ENCODE data around the gene SPOP.

SPOP gene

DNA sequence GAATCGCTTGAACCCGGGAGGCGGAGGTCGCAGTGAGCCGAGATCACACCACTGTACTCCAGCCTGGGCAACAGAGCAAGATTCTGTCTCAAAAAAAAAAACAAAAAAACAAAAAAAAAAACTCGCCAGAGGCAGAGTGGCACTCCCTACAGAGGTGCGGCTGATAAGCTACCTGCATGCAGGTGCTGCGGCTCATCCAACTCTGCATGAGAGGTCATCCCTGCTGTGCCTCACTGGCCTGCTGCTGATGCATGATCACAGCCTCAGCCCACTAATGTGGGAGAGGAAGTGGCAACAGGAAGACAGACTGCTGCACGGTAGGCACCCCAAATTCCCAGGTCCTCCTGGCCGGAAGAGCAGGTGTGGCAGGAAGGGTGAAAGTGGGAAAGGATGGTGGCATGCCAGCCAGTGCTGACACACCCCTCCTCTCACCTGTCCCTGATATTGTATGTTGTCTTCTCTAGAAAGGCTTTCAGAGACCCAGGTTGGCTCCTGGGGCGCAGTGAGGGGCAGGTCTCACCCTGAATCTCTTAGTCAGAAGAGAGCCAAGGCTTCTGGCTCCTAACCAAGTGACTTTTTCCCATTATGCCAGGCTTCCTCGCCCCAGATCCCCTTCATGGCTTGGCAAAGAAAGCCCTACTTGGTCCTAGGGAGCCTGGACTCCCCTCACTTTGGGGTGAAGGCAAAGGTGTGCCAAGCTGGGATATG, 90.4 kb downstream of the SPOP start:
- DNase-seq (ENCODE audit: low spot score) = no peak
- no peak overlapping the region for H3K4me3 Mint-ChIP-seq

DNA sequence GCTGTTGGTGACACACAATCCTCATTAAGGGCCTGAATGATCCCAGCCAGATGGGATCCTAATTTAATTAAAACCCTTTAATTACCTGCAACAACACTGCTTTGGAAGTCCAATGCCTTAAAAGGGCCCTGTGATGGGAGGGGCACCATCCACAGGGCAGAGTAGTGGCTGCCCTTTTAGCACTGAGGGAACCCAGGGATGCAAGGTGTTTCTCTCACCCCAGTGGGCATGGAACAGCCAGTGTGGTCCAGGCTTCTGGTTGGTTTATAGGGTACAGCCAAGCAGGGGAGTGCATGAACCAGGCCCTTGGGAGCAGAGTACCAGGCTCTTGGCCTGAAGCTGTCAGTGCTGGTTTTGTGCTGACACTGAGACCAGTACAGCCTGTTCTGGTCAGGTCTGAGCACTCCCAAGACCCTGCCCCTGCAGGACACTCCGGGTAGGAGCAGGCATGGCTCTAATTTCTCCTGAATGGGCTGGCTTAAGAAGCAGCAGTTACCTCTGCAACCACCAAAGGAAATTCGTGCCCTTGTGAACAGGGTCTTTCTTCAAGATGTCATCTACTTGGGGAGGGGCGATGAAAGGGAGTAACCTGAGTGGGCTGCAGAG, 92.4 kb downstream of the SPOP start:
- H3K4me1 Mint-ChIP-seq (ENCODE audit: low read depth) = no peaks in the 10 kb centered on the region
- DNase-seq (ENCODE audit: low spot score) = no peak
- H3K27me3 Mint-ChIP-seq (ENCODE audit: low read depth) = no peaks in the 10 kb centered on the region
- H3K27ac Mint-ChIP-seq = no peak overlapping the region
- no peaks in the 10 kb centered on the region for H3K36me3 Mint-ChIP-seq (ENCODE audit: low read depth)
- H3K9me3 Mint-ChIP-seq = no peaks in the 10 kb centered on the region
- H3K4me3 Mint-ChIP-seq = no peak overlapping the region

More for the DNA sequence above, 90.4 kb downstream of the SPOP start:
- no peaks in the 10 kb centered on the region for H3K4me1 Mint-ChIP-seq (ENCODE audit: low read depth)
- H3K27ac Mint-ChIP-seq = no peak overlapping the region
- no peaks in the 10 kb centered on the region for H3K27me3 Mint-ChIP-seq (ENCODE audit: low read depth)
- no peaks in the 10 kb centered on the region for H3K36me3 Mint-ChIP-seq (ENCODE audit: low read depth)
- H3K9me3 Mint-ChIP-seq = no peaks in the 10 kb centered on the region

DNA sequence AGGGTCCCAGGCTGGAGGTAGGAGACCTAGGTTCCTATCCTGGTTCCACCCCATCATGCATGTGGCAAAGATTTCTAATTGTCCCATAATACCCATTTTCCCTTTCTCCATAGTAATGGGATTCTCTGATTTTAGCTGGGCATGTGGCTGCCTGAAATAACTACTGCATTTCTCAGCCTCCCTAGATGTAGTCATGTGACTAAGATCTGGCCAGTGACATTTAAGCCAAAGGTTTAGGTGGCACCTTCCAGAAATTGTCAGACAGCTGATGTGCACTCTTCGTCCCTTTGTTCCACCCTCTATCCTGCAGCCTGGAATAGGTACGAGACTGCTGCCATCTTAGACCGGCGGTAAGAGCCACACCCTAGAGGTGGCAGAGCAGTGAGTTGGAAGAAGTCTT, 94.0 kb downstream of the SPOP start:
- DNase-seq (ENCODE audit: low spot score) = no peak
- Mint-ChIP-seq H3K36me3 (ENCODE audit: low read depth) (no peaks in the 10 kb centered on the region), H3K9me3 (no peaks in the 10 kb centered on the region), H3K4me3 (no peak overlapping the region), H3K4me1 (ENCODE audit: low read depth) (no peaks in the 10 kb centered on the region), H3K27me3 (ENCODE audit: low read depth) (peaks cover 2% of the 10 kb centered on the region), H3K27ac (no peak overlapping the region)

DNA sequence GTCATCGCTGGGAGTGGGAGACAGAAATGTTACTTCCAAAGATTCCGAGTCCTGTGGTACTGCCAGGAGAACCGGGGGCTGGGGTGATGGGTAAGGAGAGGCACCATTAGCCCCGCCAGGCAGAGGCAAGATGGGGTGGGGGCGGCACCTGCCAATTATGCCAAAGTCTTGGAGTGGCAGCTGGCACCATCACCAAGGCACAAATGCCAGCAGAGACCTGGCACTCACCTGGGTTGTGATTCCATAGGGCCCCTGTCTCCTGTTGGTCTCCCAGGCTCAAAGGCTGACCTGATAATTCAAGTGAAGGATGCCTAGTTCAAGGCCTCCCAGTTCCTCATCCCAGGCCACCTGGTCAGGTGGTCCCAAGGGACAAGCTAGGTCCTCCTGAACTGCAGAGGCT, 94.7 kb downstream of the SPOP start:
- Mint-ChIP-seq H3K36me3 (ENCODE audit: low read depth) (no peaks in the 10 kb centered on the region), H3K27ac (no peak overlapping the region), H3K9me3 (no peaks in the 10 kb centered on the region), H3K4me3 (no peak overlapping the region), H3K27me3 (ENCODE audit: low read depth) (peaks cover 5% of the 10 kb centered on the region), H3K4me1 (ENCODE audit: low read depth) (no peaks in the 10 kb centered on the region)
- DNase-seq (ENCODE audit: low spot score) = no peak

DNA sequence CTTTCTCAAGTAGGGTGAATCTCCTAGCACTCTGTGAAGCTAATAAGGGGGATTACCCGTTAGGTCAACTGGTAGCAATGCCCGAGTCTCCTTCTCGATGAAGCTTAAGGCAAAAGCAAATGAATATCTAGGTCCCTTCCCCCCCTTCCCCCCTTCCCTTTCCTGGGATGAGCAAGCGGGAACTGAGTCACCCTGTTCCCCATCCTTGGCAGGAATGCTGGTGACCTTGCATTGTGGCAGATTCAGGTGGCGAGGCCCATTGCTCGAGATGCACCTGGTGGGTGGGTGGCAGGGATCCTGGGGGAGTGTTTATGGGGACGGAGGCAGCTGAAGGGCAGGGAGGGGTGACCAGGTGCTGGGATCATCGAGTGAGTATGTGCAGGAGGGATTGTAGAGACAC, 95.1 kb downstream of the SPOP start:
- DNase-seq (ENCODE audit: low spot score) = no peak
- Mint-ChIP-seq H3K4me3 (no peak overlapping the region), H3K4me1 (ENCODE audit: low read depth) (no peaks in the 10 kb centered on the region), H3K9me3 (no peaks in the 10 kb centered on the region), H3K27ac (no peak overlapping the region), H3K36me3 (ENCODE audit: low read depth) (no peaks in the 10 kb centered on the region), H3K27me3 (ENCODE audit: low read depth) (peaks cover 10% of the 10 kb centered on the region)

DNA sequence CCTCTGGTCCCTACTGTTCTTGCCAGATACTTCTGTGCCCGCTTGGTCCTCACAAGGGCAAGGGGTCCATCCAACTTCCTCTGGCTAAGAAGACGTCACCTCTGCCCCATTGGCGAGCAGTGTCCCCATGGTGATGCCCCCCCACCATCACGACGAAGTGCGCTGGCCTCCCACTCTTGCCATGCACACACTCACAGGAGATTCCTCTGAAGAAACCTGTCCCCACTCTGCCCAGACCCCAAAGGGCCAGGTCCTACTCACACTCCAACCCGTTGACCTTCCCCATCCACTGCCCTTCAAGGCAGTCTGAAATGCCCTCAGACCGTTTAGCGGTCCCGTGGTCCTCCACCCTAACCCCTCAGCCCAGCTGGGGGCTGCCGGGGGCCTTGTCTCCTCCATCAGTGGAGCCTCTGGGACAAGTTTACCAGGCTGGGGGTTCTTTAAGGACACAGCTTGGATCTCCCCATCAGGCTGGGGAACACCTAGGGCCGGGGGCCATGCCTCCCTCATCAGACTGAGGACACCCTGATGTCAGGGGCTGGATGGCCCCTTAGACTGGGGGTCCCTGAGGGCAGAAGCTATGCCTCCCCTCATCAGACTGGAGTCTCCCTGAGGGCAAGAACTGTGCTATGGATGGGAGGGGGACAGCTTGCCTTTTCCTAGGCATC, 95.7 kb downstream of the SPOP start:
- Mint-ChIP-seq H3K27me3 (ENCODE audit: low read depth) (peaks cover 16% of the 10 kb centered on the region), H3K4me1 (ENCODE audit: low read depth) (no peaks in the 10 kb centered on the region), H3K27ac (no peak overlapping the region), H3K4me3 (no peak overlapping the region), H3K36me3 (ENCODE audit: low read depth) (no peaks in the 10 kb centered on the region), H3K9me3 (no peaks in the 10 kb centered on the region)
- DNase-seq (ENCODE audit: low spot score) = no peak

DNA sequence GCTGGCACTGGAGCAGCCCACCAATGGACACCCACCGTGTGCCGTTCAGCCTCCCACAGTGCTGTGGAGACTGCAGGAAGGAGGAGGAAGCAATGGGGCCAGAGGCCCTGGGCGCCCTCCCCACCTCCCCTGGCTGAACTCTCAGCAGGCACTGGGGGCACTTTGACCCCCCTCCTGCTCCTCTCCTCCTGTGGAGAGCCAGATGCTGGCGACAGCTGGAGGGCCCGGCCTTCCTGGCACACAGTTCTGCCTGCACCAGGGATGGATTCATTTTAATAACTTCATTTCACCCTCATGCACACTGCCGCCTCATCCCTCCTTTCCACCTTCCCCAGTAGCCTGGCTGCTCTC, 96.3 kb downstream of the SPOP start:
- Mint-ChIP-seq H3K36me3 (ENCODE audit: low read depth) (no peaks in the 10 kb centered on the region), H3K27ac (no peak overlapping the region), H3K27me3 (ENCODE audit: low read depth) (peaks cover 20% of the 10 kb centered on the region), H3K9me3 (no peaks in the 10 kb centered on the region), H3K4me1 (ENCODE audit: low read depth) (peaks cover 2% of the 10 kb centered on the region), H3K4me3 (no peak overlapping the region)
- no peak for DNase-seq (ENCODE audit: low spot score)

DNA sequence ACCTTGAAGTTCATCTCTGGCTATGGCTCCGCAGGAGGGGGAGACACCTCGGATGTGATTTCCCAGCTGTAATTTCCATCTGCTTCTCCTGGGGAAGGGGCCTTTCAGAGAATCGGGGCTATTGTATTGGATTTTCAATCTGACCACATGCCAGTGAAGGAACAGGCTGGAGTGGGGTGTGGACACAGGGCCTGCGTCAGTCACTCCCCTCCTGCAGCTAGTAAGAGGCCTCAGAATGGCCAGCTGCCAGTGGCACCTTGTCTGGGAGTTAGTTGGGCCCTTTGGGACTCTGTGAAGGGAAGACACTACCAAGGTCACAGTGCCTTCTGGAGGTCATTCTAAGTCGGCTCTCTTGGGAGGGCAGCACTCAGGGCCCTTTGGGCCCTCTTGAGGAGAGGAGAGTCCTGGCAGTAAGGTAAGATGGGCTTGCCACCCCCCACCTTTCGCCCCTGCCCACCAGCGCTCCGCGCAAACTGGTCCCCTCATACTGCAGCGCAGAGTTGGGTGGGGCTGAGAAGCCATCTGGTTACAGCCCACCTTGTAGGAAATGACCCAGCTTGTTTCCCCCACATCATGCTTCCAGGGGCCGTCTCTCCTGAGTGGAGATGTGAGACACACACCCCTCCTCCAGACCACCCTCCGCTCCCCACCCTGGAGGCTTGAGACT, 96.8 kb downstream of the SPOP start:
- DNase-seq (ENCODE audit: low spot score) = no peak
- Mint-ChIP-seq H3K4me1 (ENCODE audit: low read depth) (peaks cover 2% of the 10 kb centered on the region), H3K4me3 (no peak overlapping the region), H3K9me3 (no peaks in the 10 kb centered on the region), H3K36me3 (ENCODE audit: low read depth) (no peaks in the 10 kb centered on the region), H3K27ac (no peak overlapping the region), H3K27me3 (ENCODE audit: low read depth) (peaks cover 20% of the 10 kb centered on the region)

DNA sequence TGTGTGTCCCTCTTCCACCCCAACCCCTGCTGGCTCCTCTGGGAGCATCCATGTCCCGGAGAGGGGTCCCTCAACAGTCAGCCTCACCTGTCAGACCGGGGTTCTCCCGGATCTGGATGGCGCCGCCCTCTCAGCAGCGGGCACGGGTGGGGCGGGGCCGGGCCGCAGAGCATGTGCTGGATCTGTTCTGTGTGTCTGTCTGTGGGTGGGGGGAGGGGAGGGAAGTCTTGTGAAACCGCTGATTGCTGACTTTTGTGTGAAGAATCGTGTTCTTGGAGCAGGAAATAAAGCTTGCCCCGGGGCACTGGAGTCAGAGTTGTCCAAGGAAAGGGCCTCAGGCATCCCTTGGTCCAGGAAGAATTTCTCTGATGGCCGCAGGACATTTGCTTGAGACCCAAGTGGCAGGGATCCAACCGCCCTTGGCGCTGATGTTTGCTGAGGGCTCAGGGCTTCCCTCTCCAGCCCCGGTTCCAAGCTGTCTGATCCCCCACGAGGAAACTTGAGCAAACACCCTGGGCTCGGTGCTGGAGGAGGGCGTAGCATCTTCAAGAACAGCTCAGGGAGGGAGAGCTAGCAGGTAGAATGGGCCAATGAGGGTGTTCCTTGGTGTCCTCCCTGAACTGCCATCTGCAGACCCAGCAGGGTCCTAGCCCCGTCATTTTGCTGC, 97.7 kb downstream of the SPOP start:
- no peaks in the 10 kb centered on the region for H3K9me3 Mint-ChIP-seq
- peaks cover 4% of the 10 kb centered on the region for H3K4me1 Mint-ChIP-seq (ENCODE audit: low read depth)
- no peaks in the 10 kb centered on the region for H3K36me3 Mint-ChIP-seq (ENCODE audit: low read depth)
- no peak overlapping the region for H3K4me3 Mint-ChIP-seq
- no peak overlapping the region for H3K27ac Mint-ChIP-seq
- DNase-seq (ENCODE audit: low spot score) = no peak
- H3K27me3 Mint-ChIP-seq (ENCODE audit: low read depth) = peaks cover 24% of the 10 kb centered on the region

DNA sequence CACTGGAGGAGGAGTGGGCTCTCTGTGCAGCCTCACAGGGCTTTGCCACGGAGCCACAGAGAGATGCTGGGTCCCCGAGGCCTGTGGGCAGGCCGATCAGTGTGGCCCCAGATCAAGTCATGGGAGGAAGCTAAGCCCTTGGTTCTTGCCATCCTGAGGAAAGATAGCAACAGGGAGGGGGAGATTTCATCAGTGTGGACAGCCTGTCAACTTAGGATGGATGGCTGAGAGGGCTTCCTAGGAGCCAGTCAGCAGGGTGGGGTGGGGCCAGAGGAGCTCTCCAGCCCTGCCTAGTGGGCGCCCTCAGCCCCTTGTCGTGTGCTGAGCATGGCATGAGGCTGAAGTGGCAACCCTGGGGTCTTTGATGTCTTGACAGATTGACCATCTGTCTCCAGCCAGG, 98.4 kb downstream of the SPOP start:
- Mint-ChIP-seq H3K4me1 (ENCODE audit: low read depth) (peaks cover 4% of the 10 kb centered on the region), H3K36me3 (ENCODE audit: low read depth) (no peaks in the 10 kb centered on the region)

DNA sequence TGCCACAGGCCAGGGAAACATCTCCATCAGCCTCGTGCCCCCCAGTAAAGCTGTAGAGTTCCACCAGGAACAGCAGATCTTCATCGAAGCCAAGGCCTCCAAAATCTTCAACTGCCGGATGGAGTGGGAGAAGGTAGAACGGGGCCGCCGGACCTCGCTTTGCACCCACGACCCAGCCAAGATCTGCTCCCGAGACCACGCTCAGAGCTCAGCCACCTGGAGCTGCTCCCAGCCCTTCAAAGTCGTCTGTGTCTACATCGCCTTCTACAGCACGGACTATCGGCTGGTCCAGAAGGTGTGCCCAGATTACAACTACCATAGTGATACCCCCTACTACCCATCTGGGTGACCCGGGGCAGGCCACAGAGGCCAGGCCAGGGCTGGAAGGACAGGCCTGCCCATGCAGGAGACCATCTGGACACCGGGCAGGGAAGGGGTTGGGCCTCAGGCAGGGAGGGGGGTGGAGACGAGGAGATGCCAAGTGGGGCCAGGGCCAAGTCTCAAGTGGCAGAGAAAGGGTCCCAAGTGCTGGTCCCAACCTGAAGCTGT, 98.9 kb downstream of the SPOP start:
- peaks cover 4% of the 10 kb centered on the region for H3K4me1 Mint-ChIP-seq (ENCODE audit: low read depth)
- DNase-seq (ENCODE audit: low spot score) = no peak
- H3K9me3 Mint-ChIP-seq = no peaks in the 10 kb centered on the region

More for the DNA sequence above, 98.4 kb downstream of the SPOP start:
- Mint-ChIP-seq H3K4me3 (no peak overlapping the region), H3K9me3 (no peaks in the 10 kb centered on the region), H3K27me3 (ENCODE audit: low read depth) (peaks cover 29% of the 10 kb centered on the region), H3K27ac (no peak overlapping the region)
- no peak for DNase-seq (ENCODE audit: low spot score)

DNA sequence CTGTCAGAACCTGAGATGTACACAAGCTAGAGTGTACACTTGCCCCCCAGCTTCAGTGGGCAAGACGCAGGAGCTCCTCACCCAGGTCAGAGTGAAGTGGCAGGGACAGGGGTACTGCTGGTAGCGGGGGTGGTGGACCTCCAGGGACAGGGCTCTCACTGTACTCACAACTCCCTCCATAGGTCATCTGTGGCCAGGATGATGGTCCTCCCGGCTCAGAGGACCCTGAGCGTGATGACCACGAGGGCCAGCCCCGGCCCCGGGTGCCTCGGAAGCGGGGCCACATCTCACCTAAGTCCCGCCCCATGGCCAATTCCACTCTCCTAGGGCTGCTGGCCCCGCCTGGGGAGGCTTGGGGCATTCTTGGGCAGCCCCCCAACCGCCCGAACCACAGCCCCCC, 99.5 kb downstream of the SPOP start:
- DNase-seq (ENCODE audit: low spot score) = no peak
- Mint-ChIP-seq H3K4me1 (ENCODE audit: low read depth) (peaks cover 4% of the 10 kb centered on the region), H3K36me3 (ENCODE audit: low read depth) (no peaks in the 10 kb centered on the region), H3K27me3 (ENCODE audit: low read depth) (peaks cover 40% of the 10 kb centered on the region), H3K9me3 (no peaks in the 10 kb centered on the region), H3K4me3 (no peak overlapping the region), H3K27ac (no peak overlapping the region)

More for the DNA sequence above, 98.9 kb downstream of the SPOP start:
- Mint-ChIP-seq H3K36me3 (ENCODE audit: low read depth) (no peaks in the 10 kb centered on the region), H3K27me3 (ENCODE audit: low read depth) (peaks cover 34% of the 10 kb centered on the region), H3K27ac (no peak overlapping the region), H3K4me3 (no peak overlapping the region)

DNA sequence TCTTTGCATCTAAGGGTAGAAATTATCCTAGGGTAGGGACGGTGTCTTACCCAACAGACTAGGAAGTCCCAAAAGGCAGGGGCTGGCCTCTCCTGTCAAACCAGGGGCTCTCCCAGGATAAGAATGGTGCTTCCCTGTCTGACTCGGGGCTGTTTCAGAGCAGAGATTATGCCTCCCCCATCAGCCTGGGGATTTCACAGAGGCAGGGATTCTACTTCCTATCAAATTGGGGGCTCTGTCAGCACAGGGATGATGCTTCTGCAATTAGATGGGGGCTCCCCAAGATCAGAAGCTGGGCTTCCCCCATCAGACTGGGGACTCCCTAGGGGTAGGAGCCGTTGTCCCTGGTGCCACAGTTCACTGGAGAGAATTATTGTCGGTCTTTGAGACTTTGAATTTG, 99.9 kb downstream of the SPOP start:
- no peaks in the 10 kb centered on the region for H3K36me3 Mint-ChIP-seq (ENCODE audit: low read depth)
- H3K4me3 Mint-ChIP-seq = no peak overlapping the region
- peaks cover 45% of the 10 kb centered on the region for H3K27me3 Mint-ChIP-seq (ENCODE audit: low read depth)
- H3K4me1 Mint-ChIP-seq (ENCODE audit: low read depth) = peaks cover 4% of the 10 kb centered on the region
- DNase-seq (ENCODE audit: low spot score) = no peak
- no peaks in the 10 kb centered on the region for H3K9me3 Mint-ChIP-seq
- H3K27ac Mint-ChIP-seq = no peak overlapping the region

DNA sequence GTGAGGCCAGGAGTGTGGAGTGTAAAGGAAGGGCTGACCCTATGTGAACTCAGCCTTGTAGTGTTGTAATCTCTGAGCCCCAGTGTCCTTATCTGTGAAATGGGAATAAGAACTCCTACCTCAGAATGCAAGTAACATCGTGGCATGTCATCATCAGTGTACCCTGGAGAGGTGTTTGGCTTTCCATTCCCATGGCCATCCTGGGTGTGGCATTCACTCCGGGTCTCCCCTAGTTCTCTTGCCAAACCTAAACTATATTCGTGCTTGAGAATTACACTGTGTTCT, 100.3 kb downstream of the SPOP start:
- no peaks in the 10 kb centered on the region for H3K9me3 Mint-ChIP-seq
- H3K36me3 Mint-ChIP-seq (ENCODE audit: low read depth) = no peaks in the 10 kb centered on the region
- H3K4me3 Mint-ChIP-seq = no peak overlapping the region
- H3K27me3 Mint-ChIP-seq (ENCODE audit: low read depth) = peaks cover 46% of the 10 kb centered on the region
- H3K27ac Mint-ChIP-seq = no peak overlapping the region
- no peak for DNase-seq (ENCODE audit: low spot score)
- peaks cover 4% of the 10 kb centered on the region for H3K4me1 Mint-ChIP-seq (ENCODE audit: low read depth)

All from T-helper 2 cell treated with Interferon-gamma antibody and Interleukin-4, amounts not matched to agents 5 μg/mL and 100 μg/mL, for 36 hours (primary cell).